GM23248 (cell line): ENCODE results near the gene DEFB113.

Source experiments
- EZH2 ChIP-seq: fragments of 200-600 bp; sonication (generic); IDR thresholded peaks from 2 replicates; pipeline ENCODE4 v1.6.1; 2018; ENCODE audit warnings: antibody characterized with exemption, mild to moderate bottlenecking; ENCODE audit not compliant: insufficient read depth, poor library complexity, severe bottlenecking
- EZH2phosphoT487 ChIP-seq: fragments of 200-600 bp; sonication (generic); IDR thresholded peaks from 2 replicates; pipeline ENCODE4 v1.6.1; 2018; ENCODE audit warnings: antibody characterized with exemption, moderate library complexity, mild to moderate bottlenecking, low read depth; ENCODE audit not compliant: insufficient read depth

- TF ChIP-seq EZH2phosphoT487, result no peak
- no peak for TF ChIP-seq EZH2
These were observed 19.0 kb downstream of the DEFB113 start for GRCh38 chr6:49950415-49950751.
